Activated CD4-positive, alpha-beta memory T cell treated with anti-CD3 and anti-CD28 coated beads for 36 hours (primary cell): ENCODE measurements around the gene THUMPD3. TPM values are rescaled to one million over a fixed set of nuclear protein-coding genes. Genes with fewer than 3 reads are reported as not detected.

Experiments used
- CTCF ChIA-PET: fragments of 350-600 bp; sonication (Branson Sonifier 250); formaldehyde crosslinking; loops from one replicate; lab custom pipeline; 2021; ENCODE audit warnings: antibody characterized with exemption, inconsistent platforms; lab: Charles Lee
- POLR2A ChIA-PET: fragments of 350-600 bp; sonication (Branson Sonifier 250); formaldehyde crosslinking; loops from one replicate; lab custom pipeline; 2021; ENCODE audit warnings: antibody characterized with exemption; lab: Charles Lee
- DNase-seq: peaks from one replicate; pipeline ENCODE4 v3.0.0-alpha.2; 2020
- H3K27ac Mint-ChIP-seq: one replicate; pipeline ENCODE4 v1.8.0; 2021; ENCODE audit warnings: mixed read lengths
- H3K27me3 Mint-ChIP-seq: one replicate; pipeline ENCODE4 v1.8.0; 2021; ENCODE audit warnings: mixed read lengths
- H3K36me3 Mint-ChIP-seq: one replicate; pipeline ENCODE4 v1.8.0; 2021; ENCODE audit warnings: mixed read lengths
- H3K4me1 Mint-ChIP-seq: one replicate; pipeline ENCODE4 v1.8.0; 2021; ENCODE audit warnings: low read depth, mixed read lengths
- H3K4me3 Mint-ChIP-seq: one replicate; pipeline ENCODE4 v1.8.0; 2021; ENCODE audit warnings: mild to moderate bottlenecking, mixed read lengths
- H3K9me3 Mint-ChIP-seq: one replicate; pipeline ENCODE4 v1.8.0; 2021; ENCODE audit warnings: mixed read lengths
- intact Hi-C: fragments of 100-400 bp; cut with micrococcal nuclease; formaldehyde crosslinking; loops from one replicate; pipeline ENCODE4 v1.15.1; 2023
- total RNA-seq, 2 experiments: library from RNA; stranded (reverse); gene quantifications; one replicate each; pipeline ENCODE4 v1.2.3, GENCODE V29; 2021

Gene THUMPD3
- total RNA-seq, 2 experiments from 2014 or later, result 55.8 to 60.6 TPM

DNA sequence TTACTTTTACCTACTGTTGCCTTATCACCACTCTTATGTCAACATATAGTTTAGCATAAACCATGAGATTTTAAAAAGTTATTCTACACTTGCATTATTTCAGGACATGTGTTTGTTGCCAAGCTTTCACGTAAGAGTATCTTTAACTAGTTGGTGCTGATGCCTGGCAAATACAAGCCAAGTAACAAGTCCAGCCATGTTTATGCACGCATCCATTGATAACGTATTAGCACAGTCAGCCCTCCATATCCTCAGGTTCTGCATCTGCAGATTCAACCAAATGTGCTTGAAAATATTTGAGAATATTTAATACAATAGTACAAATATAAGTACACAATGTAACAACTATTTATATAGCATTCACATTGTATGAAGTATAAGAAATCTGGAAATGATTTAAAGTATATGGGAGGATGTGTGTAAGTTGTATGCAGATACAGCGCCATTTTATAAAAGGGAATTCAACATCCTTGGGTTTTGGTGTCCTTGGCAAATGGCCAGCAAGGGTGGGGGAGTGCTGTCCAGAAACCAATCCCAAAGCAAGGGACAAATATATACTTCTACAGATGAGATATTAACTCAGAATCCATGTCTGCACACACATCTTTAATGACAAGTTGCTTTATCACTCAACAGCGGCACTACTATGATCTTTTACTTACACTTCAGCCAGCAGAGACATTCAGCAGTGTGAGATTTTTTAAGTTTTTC is 25.9 kb downstream of the THUMPD3 start:
- DNase-seq, result no peak
- Mint-ChIP-seq H3K4me1 (peaks cover 50% of the 10 kb centered on the region), H3K27ac (peak overlapping the region; percentile 28), H3K36me3 (peaks cover 69% of the 10 kb centered on the region), H3K9me3 (no peaks in the 10 kb centered on the region), H3K27me3 (no peaks in the 10 kb centered on the region), H3K4me3 (no peak overlapping the region)
- POLR2A ChIA-PET, result interaction anchor here (0.6 to 1.5 kb wide), 4 partner anchors 8 to 343 kb away, joined by 3 to 5 read pairs (median 4); partner anchors contain the start of gene THUMPD3
- CTCF ChIA-PET, result interaction anchor here (0.6 kb wide), 1 partner anchor 77 kb away, joined by 3 read pairs; no protein-coding TSS in a partner anchor
- intact Hi-C loops, result loop anchor here (5.0 kb wide), 1 partner anchor 34 kb away; no protein-coding TSS in a partner anchor

- Mint-ChIP-seq H3K9me3 (no peaks in the 10 kb centered on the region), H3K4me3 (no peak overlapping the region), H3K27me3 (no peaks in the 10 kb centered on the region), H3K4me1 (peaks cover 65% of the 10 kb centered on the region), H3K27ac (no peak overlapping the region), H3K36me3 (peaks cover 72% of the 10 kb centered on the region)
- ChIA-PET POLR2A (interaction anchor here (0.6 kb wide), 1 partner anchor 34 kb away, joined by 3 read pairs; no protein-coding TSS in a partner anchor), CTCF (no interaction called here)
- intact Hi-C loops, result loop anchor here (10.0 kb wide), 1 partner anchor 504 kb away; the partner anchor contains the start of gene JAGN1
- no peak for DNase-seq
These were observed 27.5 kb downstream of the THUMPD3 start for GRCh38 chr3:9390265-9390888.

GRCh38 chr3:9392041-9392440 is 29.2 kb downstream of the THUMPD3 start:
- H3K4me1 Mint-ChIP-seq, result peaks cover 68% of the 10 kb centered on the region
- ChIA-PET CTCF (interaction anchor here (1.1 kb wide), 1 partner anchor 13 kb away, joined by 3 read pairs; no protein-coding TSS in a partner anchor), POLR2A (no interaction called here)
- H3K9me3 Mint-ChIP-seq, result no peaks in the 10 kb centered on the region
- peaks cover 67% of the 10 kb centered on the region for H3K36me3 Mint-ChIP-seq
- no peaks in the 10 kb centered on the region for H3K27me3 Mint-ChIP-seq
- H3K4me3 Mint-ChIP-seq, result no peak overlapping the region
- intact Hi-C loops, result loop anchor here (10.0 kb wide), 1 partner anchor 503 kb away; the partner anchor contains the start of gene JAGN1
- DNase-seq, result no peak
- peak overlapping the region; percentile 78 for H3K27ac Mint-ChIP-seq

DNA sequence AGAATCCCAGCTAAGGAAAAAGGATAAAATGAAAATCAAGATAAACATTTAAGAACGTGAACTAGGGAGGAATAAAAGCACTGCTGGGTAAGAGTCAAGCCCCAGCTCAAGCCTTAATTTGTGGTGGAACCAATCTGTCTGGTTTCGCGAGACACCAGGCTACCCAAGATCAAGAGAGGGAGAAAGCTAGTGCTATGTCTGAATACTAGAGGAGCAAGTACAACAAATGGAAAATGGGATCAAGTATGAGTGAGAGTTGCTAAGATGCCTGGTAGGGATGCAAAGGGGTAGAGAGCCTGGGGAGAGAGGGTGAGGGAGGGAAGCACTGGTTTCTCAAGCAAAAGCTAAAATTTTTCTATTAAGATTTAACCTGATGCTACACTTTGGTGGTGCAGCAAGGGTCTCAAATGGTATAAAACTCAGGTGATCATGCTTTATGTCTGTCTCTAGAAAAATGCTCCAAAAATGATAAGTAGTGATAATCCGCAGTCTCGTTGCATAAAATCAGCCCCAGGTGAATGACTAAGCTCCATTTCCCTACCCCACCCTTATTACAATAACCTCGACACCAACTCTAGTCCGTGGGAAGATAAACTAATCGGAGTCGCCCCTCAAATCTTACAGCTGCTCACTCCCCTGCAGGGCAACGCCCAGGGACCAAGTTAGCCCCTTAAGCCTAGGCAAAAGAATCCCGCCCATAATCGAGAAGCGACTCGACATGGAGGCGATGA is 32.9 kb downstream of the THUMPD3 start:
- POLR2A ChIA-PET, result interaction anchor here (0.5 to 5.8 kb wide), 18 partner anchors 9 to 852 kb away, joined by 3 to 72 read pairs (median 3); partner anchors contain the start of genes BRPF1, TATDN2 and THUMPD3
- Mint-ChIP-seq H3K4me3 (peak overlapping the region; percentile 97), H3K27ac (peak overlapping the region; percentile 99), H3K36me3 (peaks cover 57% of the 10 kb centered on the region), H3K9me3 (no peaks in the 10 kb centered on the region), H3K27me3 (no peaks in the 10 kb centered on the region), H3K4me1 (peaks cover 62% of the 10 kb centered on the region)
- CTCF ChIA-PET, result interaction anchor here (0.6 to 1.2 kb wide), 7 partner anchors 9 to 275 kb away, joined by 3 to 11 read pairs (median 3); no protein-coding TSS in a partner anchor
- intact Hi-C loops, result loop anchor here (1.0 to 10.0 kb wide), 10 partner anchors 41 to 853 kb away; partner anchors contain the start of genes ARPC4, BRPF1, CRELD1 and FANCD2
- DNase-seq, result no peak

DNA sequence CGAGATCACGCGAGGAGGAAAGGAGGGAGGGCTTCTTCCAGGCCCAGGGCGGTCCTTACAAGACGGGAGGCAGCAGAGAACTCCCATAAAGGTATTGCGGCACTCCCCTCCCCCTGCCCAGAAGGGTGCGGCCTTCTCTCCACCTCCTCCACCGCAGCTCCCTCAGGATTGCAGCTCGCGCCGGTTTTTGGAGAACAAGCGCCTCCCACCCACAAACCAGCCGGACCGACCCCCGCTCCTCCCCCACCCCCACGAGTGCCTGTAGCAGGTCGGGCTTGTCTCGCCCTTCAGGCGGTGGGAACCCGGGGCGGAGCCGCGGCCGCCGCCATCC is 33.4 kb downstream of the THUMPD3 start:
- Mint-ChIP-seq H3K27me3 (no peaks in the 10 kb centered on the region), H3K9me3 (no peaks in the 10 kb centered on the region), H3K4me1 (peaks cover 64% of the 10 kb centered on the region), H3K27ac (peak overlapping the region; percentile 99), H3K36me3 (peaks cover 52% of the 10 kb centered on the region), H3K4me3 (peak overlapping the region; percentile 97)
- CTCF ChIA-PET, result interaction anchor here (0.9 to 1.5 kb wide), 4 partner anchors 8 to 43 kb away, joined by 3 to 11 read pairs (median 5); no protein-coding TSS in a partner anchor
- DNase-seq, result peak; percentile 92
- POLR2A ChIA-PET, result interaction anchor here (0.5 to 5.8 kb wide), 18 partner anchors 8 to 852 kb away, joined by 3 to 72 read pairs (median 4); partner anchors contain the start of genes BRPF1, TATDN2 and THUMPD3
- intact Hi-C loops, result loop anchor here (1.0 to 10.0 kb wide), 10 partner anchors 41 to 853 kb away; partner anchors contain the start of genes ARPC4, BRPF1, CRELD1 and FANCD2

DNA sequence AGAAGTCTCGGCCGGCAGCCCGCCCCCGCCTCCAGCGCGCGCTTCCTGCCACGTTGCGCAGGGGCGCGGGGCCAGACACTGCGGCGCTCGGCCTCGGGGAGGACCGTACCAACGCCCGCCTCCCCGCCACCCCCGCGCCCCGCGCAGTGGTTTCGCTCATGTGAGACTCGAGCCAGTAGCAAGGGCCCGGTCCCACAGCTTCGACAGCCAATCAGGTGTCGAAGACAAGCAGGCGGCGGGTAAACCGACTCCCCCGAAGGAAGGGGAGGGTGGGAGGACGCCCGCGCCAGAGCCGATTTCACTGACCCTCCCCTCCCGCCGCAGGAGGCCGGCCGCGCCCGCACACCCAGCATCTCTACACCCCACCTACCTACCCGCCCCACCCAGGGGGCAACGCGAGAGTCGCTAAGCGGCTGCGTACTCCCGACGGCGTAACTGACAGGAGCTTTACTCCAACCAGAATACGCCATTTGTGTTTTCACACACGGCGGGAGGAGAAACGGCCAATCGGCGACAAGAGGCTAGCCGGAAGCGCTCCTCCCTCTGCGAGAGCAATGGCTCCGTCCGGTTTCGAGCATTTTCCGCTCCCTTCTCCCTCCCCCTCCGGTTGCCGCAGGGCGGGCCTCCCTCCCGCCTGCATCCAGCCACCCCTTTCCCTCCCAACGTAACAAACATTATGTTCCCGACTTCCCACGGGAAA is 33.9 kb downstream of the THUMPD3 start:
- ChIA-PET CTCF (interaction anchor here (0.9 to 1.5 kb wide), 2 partner anchors 19 to 44 kb away, joined by 3 to 6 read pairs; no protein-coding TSS in a partner anchor), POLR2A (interaction anchor here (0.6 to 5.8 kb wide), 18 partner anchors 8 to 851 kb away, joined by 3 to 72 read pairs (median 4); partner anchors contain the start of genes ARPC4, BRPF1, MTMR14 and TATDN2)
- H3K9me3 Mint-ChIP-seq, result no peaks in the 10 kb centered on the region
- DNase-seq, result peak; percentile 98
- H3K4me1 Mint-ChIP-seq, result peaks cover 63% of the 10 kb centered on the region
- H3K27me3 Mint-ChIP-seq, result no peaks in the 10 kb centered on the region
- peaks cover 47% of the 10 kb centered on the region for H3K36me3 Mint-ChIP-seq
- intact Hi-C loops, result loop anchor here (1.0 to 10.0 kb wide), 14 partner anchors 33 to 852 kb away; partner anchors contain the start of genes ARPC4, BRPF1, CRELD1 and EMC3
- H3K27ac Mint-ChIP-seq, result peak overlapping the region; percentile 99
- peak overlapping the region; percentile 97 for H3K4me3 Mint-ChIP-seq

GRCh38 chr3:9397332-9397905 is 34.6 kb downstream of the THUMPD3 start, which contains the start of gene SETD5:
TSS of gene SETD5 (plus strand) at chr3:9397615. CDS start at chr3:9428939, 31,324 bp downstream.
- intact Hi-C loops, result loop anchor here (1.0 to 10.0 kb wide), 13 partner anchors 34 to 851 kb away; partner anchors contain the start of genes ARPC4, CRELD1, EMC3 and FANCD2
- peak; percentile 99 for DNase-seq
- Mint-ChIP-seq H3K4me1 (peaks cover 63% of the 10 kb centered on the region), H3K9me3 (no peaks in the 10 kb centered on the region), H3K27ac (peak within 1 kb of the TSS; percentile 99), H3K27me3 (no peaks in the 10 kb centered on the region), H3K36me3 (peaks cover 41% of the 10 kb centered on the region), H3K4me3 (peak within 1 kb of the TSS; percentile 97)
- ChIA-PET POLR2A (interaction anchor here (0.6 to 5.8 kb wide), 14 partner anchors 8 to 456 kb away, joined by 3 to 72 read pairs (median 6); partner anchors contain the start of genes ARPC4, BRPF1, MTMR14 and THUMPD3), CTCF (interaction anchor here (1.5 kb wide), 1 partner anchor 44 kb away, joined by 6 read pairs; no protein-coding TSS in a partner anchor)

DNA sequence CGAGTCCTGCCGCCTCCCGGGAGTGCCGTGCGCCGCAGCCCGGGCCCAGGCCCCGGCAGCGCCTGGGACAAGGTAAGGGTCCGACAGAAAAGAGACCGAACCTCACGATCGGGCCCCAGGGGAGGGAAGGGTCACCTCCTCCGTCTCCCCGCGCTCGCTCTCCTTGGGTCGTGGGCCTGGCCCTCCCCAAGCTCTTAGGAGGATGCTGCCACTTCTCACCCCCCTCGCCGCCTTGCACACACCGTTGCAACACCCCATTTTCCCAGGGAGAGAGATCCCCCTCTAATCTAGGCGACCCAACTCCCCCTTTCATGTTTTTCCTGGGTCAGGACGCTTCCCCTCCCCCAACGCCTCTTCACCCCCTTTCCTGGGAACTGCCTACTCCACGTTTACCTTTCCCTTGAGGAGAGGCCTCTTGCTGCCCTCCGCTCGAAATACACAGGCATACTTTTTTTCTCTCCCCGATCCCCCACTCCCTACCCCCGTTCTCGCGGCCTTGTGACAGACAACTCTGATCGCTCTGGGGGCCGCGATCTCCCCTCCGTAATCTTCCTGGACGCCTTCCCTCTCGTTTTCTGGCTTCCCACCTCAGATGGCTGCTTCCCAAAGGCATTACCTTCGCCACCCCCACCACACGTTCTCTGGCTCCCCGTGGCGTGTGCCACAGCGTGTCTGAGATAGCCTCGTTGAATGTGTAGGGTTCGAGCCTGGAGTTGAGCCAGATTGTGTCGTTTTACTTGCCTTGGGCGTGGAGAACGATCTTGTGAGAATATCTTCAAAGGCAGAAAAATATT is 35.2 kb downstream of the THUMPD3 start:
- DNase-seq, result peak; percentile 44
- no peaks in the 10 kb centered on the region for H3K27me3 Mint-ChIP-seq
- ChIA-PET CTCF (interaction anchor here (1.5 kb wide), 1 partner anchor 45 kb away, joined by 6 read pairs; no protein-coding TSS in a partner anchor), POLR2A (interaction anchor here (1.1 to 5.8 kb wide), 7 partner anchors 14 to 395 kb away, joined by 3 to 72 read pairs (median 7); partner anchors contain the start of genes ARPC4, MTMR14 and THUMPD3)
- peaks cover 63% of the 10 kb centered on the region for H3K4me1 Mint-ChIP-seq
- peak overlapping the region; percentile 98 for H3K27ac Mint-ChIP-seq
- intact Hi-C loops, result loop anchor here (1.0 to 10.0 kb wide), 14 partner anchors 25 to 851 kb away; partner anchors contain the start of genes ARPC4, CRELD1, EMC3 and FANCD2
- H3K36me3 Mint-ChIP-seq, result peaks cover 39% of the 10 kb centered on the region
- H3K9me3 Mint-ChIP-seq, result no peaks in the 10 kb centered on the region
- H3K4me3 Mint-ChIP-seq, result peak overlapping the region; percentile 94

DNA sequence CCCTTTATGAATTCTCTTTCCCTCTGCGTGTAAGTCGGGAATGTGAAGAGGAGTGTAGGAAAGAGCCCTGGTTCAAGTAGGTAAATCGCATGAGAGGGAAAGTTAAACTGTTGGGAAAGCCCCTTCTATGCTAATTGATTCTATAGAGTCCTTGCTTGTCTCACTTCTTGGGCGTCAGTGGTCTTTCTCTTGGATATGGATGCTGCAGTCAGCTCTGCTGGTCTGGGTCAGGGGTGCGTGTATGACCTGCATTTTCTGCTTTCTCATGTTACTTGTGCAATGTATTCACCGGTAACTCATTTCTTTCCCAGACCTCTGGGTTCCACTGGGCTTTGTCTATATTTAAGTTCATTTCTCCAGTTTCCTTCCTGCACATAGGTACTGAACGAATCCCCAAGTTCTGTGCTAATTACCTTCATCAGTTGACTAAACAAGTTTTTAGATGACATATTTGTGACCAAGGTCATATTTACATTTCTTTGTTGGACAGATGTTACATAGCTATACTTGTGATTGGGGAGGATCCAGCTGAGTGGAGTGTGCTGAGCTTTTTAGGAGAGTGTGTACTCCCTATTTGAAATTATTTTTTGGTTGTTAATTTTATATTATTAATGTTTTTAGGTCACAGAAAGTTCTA is 36.0 kb downstream of the THUMPD3 start:
- Mint-ChIP-seq H3K36me3 (peaks cover 36% of the 10 kb centered on the region), H3K27ac (peak overlapping the region; percentile 98), H3K27me3 (no peaks in the 10 kb centered on the region), H3K4me3 (peak overlapping the region; percentile 94), H3K4me1 (peaks cover 63% of the 10 kb centered on the region), H3K9me3 (no peaks in the 10 kb centered on the region)
- CTCF ChIA-PET, result interaction anchor here (0.8 to 1.3 kb wide), 5 partner anchors 14 to 328 kb away, joined by 3 to 4 read pairs (median 3); no protein-coding TSS in a partner anchor
- POLR2A ChIA-PET, result interaction anchor here (0.7 to 5.8 kb wide), 5 partner anchors 17 to 334 kb away, joined by 3 to 72 read pairs (median 3); partner anchors contain the start of gene THUMPD3
- peak; percentile 53 for DNase-seq
- intact Hi-C loops, result loop anchor here (1.0 to 10.0 kb wide), 6 partner anchors 11 to 533 kb away; partner anchors contain the start of genes ARPC4, CRELD1, JAGN1 and TADA3
